Neural cell (in vitro differentiated cells): ENCODE results near the gene GCNA.

Experiments used
- CTCF ChIP-seq: fragments of 450-650 bp; IDR thresholded peaks from 2 replicates; pipeline ENCODE4 v1.5.1; 2014; ENCODE audit warnings: antibody characterized with exemption, mild to moderate bottlenecking, moderate library complexity; ENCODE audit not compliant: poor library complexity, severe bottlenecking
- EZH2 ChIP-seq: fragments of 200-600, 300-800 bp; shearing (Covaris generic), sonication (generic); IDR thresholded peaks from 2 replicates; pipeline ENCODE4 v1.6.1; 2014; ENCODE audit warnings: antibody characterized with exemption, low read length, borderline replicate concordance, mild to moderate bottlenecking; ENCODE audit not compliant: insufficient read depth, poor library complexity, severe bottlenecking
- POLR2AphosphoS5 ChIP-seq: IDR thresholded peaks from 2 replicates; pipeline ENCODE4 v1.6.1; 2012
- TAF1 ChIP-seq: IDR thresholded peaks from 2 replicates; pipeline ENCODE4 v1.6.1; 2012; ENCODE audit warnings: low read depth

GRCh38 chrX:71616672-71617529 lies 38.7 kb downstream of the GCNA start:
- TF ChIP-seq TAF1 (no peak), POLR2AphosphoS5 (no peak), CTCF (no peak), EZH2 (no peak)
